Inferior parietal cortex (tissue), 1 donor: Measurements from ENCODE around the gene ACOT13.
"Not testable (repeated sequence)": the region's sequence is repeated elsewhere in the genome, so short reads cannot be mapped to it uniquely, and the experiment has no call there.

ENCODE experiments used
- DNase-seq: peaks from one replicate; pipeline ENCODE4 v3.0.0-alpha.2; 2016; ENCODE audit errors: extremely low spot score

Gene ACOT13

DNA sequence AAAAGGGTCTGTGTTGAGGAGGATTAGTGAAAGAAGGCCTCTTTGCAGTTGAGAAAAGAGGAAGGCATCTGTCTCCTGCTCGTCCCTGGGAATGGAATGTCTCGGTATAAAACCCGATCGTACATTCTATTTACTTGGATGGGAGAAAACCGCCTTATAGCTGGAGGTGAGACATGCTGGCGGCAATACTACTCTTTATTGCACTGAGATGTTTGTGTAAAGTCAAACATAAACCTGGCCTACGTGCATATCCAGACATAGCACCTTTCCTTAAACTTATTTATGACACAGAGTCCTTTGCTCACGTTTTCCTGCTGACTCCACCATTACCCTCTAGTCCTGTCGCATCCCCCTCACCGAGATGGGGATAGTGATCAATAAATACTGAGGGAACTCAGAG is 4.6 kb upstream of the ACOT13 start:
- DNase-seq = no peak

DNA sequence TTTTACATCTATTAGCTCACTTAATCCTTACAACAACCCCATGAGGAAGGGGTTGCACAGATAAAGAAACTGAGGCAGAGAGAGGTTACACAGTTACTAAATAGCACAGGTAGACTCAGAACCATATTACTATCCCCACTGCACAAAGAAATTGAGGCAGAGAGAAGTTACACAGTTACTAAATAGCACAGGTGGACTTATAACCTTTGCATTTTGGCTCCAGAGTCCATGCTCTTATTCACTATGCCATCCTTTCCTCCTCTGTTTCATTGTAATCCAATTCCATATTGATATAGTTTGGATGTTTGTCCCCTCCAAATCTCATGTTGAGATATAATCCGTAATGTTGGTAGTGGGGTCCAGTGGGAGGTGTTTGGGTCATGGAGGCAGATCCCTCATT is 3.7 kb upstream of the ACOT13 start:
- no peak for DNase-seq

DNA sequence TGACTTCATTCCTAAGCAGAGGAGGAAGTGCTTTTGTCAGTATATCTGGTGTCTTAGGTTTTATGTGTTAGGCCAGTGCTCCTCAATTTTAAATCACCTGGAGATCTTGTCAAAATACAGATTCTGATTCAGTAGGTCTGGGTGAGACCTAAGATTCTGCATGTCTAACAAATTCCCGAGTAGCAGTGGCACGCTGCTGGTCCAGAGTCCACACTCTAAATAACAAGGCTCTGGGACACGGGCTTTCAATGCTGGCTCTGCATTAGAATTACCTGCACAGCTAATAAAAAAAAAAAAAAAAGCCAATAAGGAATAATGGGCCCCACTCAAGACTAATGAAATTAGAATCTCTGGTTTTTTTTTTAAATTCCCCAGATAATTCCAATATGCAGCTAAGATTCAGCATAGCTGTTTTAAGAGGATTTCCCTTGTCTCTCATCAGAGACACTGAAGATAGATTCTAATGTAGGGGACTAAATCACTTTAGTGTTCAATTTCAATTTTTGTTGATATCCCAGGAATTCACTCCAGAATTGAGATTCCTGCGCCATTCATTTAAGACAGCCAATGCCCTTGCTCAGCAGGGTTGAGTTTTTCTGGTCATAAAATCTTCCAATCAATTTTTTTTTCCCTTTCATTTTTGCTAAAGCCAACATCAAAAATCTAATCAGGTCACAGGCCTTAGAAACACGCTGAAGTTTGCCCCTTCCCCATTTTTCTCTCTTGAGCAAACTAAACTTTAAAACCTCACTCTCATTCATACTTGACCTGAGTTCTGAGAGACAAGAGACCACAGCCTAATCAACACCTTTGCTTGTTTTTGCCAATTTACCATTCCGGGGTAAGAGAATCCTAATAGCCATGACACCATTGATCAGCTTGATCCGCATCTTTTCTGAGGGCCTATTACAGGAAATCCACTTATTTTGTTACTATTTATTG is 2.6 kb upstream of the ACOT13 start:
- DNase-seq = no peak

DNA sequence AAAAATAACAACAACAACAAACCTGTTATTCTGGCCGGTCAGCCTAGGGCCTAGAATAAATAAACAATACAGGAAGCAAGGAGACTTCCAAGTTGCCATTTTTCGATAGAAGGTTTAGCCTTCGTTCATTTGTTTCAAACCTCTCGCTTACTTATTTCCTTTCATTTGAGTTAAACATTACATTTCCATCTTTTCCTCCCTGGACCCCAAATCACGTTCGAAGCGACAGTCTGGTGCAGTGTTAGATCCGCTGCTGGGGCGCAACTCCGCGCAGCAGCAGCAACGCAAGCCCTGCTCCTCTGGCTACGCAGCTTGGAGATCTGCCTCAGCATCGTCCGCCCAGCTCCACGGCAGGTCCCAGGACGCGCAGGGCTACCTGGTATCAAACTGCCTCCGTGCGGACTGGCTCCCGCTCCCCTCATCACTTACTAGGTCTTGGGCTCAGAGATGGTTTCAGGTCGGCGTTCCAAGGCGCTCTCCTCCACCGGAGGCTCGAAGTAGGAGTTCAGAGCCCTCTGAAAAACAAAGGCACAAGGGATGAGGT is 708 bp upstream of the ACOT13 start:
- DNase-seq = peak; percentile 19

DNA sequence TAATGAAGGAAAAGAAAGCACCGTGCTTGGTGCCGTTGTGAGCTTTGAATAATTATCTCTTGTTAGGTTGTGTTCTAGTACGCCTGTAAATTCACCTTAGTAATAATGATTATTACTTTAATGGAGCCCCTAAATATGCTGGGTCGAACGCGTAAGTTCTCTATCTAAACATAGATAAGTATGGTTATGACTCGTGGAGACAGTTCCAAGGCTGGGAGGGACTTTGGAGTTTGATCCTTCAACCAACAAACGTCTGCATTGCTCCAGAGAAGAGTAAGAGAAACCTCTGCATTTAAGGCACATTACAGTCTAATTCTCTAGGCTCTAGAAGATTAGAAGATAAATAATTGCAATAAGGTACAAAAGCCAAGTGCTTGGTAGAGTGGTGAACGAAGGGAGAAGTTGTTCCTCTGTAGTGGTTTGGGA is 514 bp downstream of the ACOT13 start:
- peak; percentile 34 for DNase-seq

DNA sequence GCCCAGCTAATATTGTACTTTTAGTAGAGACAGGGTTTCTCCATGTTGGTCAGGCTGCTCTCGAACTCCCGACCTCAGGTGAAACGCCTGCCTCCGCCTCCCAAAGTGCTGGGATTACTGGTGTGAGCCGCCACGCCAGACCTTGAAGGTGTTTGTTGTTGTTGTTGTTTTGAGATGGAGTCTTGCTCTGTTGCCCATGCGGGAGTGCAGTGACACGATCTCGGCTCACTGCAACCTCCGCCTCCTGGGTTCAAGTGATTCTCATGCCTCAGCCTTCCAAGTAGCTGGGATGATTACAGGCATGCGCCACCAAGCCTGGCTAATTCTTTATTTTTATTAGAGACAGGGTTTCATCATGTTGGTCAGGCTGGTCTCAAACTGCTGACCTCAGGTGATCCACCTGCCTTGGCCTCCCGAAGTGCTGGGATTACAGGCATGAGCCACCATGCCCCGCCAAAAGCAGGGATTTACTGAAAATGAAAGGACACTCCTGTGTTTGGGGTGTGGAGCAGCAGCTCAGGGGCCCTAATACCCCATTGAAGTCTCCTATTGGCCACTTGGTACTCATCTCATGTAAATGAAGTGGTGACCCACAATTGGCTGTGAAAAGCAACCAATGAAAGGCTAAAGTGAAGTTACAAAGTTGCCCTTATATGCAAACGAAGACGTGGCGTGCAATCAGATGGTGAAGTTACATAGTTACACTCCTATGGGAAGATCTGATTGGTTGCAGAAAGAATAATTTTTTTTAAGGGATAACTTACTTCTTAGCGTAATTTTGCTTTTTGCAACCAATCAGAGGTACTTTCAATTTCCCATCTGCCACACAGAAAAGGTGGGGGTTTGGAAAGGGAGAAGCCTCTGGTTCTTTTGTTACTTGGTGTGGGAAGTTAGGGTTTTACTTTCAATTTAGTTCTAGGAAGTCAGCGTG is 1.5 kb downstream of the ACOT13 start:
- DNase-seq = peak; percentile 52

DNA sequence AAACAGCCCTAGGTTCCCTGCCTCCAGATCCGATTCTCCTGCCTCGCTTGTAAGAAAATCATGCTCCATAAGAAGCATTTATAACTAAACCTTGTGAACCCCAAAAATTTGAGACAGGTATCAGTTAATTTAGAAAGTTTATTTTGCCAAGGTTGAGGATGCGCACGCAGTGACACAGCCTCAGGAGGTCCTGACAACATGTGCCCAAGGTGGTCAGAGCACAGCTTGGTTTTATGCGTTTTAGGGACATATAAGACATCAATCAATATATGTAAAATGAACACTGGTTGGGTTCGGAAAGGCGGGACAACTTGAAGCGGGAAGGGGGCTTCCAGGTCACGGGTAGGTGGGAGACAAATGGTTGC is 2.1 kb downstream of the ACOT13 start:
- no peak for DNase-seq

DNA sequence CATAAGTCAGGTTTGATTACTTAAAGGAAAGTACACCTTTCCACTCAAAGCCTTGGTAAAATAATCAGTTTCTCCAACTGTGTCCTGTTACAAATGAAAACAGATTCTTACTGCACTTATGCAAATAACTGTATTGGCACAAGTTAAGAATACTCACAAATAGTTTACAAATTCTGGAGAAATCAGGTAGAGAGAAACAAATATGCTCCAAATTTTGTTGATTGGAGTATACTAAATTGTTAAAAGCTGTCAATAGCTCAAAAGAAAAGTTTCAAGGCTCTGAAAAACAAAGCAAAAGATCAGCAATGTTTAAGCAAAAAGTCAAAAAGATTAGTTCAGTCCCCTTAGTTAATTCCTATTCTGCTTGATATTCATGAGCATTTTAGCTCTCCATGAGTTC is 3.6 kb downstream of the ACOT13 start:
- not testable (repeated sequence) for DNase-seq

DNA sequence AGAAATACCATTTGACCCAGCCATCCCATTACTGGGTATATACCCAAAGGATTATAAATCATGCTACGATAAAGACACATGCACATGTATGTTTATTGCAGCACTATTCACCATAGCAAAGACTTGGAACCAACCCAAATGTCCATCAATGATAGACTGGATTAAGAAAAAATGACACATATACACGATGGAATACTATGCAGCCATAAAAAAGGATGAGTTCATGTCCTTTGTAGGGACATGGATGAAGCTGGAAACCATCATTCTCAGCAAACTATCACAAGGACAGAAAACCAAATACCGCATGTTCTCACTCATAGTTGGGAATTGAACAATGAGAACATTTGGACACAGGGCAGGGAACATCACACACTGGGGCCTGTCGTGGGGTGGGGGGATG is 4.2 kb downstream of the ACOT13 start:
- not testable (repeated sequence) for DNase-seq

DNA sequence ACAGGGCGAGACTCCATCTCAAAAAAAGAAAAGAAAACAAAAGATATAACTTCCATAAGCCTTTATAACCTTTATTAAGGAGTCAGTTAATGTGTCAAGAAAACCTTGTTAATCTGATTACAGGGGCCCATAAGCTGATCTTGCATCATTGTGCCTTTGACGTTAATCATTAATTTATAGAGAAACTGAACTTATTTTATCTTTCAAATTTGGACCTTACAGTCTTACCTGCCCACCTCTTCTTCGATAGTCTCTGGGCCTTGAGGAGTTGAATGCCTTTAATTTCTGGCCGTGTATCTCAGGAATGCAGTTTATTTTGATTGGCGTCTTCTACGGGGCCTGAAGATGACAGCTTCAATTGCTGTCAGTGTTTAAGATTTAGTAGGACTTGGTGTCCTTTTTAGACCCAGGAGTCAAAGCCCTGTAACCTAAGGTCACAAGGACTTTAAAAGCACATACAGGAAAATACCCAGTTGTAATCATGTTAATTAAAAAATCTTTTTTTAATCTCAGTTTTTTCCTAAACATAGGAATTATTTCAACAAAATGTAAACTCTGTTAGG is 5.8 kb downstream of the ACOT13 start:
- no peak for DNase-seq

DNA sequence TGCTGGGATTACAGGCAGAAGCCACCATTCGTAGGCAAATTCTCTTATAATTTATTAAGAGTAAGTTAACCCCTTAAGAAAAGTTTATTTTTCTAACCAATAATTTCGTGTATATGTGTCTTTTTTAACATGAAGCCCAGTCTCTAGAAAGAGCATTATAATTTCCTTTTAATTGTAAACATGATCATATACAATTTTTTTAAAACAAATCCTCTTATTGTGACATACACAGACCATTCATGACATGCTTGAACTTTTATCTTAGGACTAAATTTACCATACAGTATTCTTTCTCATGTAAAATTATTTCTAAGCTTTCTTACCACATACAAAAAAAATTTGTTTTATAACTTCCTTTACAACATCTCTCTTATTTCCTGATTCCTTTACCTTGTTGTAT is 6.7 kb downstream of the ACOT13 start:
- DNase-seq = no peak

DNA sequence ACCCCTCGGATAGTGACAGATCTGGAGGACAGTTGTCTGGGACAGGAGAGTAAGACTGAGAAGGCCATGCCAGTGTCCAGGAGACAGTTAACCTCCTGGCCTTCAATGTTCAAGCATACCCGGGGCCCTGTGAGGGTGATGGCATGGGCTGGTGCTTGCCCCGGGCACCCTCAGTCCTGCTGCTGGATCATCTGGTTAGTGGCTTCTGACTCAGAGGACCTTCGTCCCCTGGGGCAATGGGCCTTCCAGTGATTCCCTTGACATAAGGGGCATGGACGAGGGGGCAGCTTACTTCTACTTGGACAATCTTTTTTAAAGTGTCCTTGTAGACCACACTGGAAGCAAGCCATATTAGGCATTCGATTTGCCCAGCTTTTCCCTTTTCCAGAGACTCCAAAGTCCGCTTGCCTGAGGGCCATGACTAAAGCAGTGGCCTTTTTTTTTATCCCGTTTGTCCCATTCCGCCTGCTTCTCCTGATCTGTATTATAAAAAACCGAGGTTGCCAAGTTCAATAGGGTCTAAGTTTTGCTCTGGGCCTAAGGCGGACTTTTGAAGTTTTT is 12.0 kb downstream of the ACOT13 start:
- DNase-seq = not testable (repeated sequence)

DNA sequence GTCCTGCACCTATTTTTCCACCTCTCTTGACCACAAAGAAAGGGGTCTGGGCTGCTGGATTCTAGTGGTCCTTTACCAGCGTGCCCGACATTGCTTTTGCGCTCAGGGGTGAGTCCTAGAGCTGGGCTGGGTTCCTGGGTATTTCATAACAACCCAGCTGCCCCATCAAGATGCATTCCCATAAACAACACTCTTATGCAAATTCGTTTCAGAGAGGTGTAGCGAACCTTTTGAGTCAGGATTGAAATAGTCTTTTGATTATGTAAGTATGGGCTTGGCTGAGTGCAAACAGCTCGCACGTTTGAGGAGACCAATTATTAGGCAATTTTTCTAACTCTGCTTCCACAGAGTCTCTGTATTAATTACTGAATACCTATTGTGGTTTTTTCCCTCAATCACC is 13.7 kb downstream of the ACOT13 start:
- DNase-seq = no peak

DNA sequence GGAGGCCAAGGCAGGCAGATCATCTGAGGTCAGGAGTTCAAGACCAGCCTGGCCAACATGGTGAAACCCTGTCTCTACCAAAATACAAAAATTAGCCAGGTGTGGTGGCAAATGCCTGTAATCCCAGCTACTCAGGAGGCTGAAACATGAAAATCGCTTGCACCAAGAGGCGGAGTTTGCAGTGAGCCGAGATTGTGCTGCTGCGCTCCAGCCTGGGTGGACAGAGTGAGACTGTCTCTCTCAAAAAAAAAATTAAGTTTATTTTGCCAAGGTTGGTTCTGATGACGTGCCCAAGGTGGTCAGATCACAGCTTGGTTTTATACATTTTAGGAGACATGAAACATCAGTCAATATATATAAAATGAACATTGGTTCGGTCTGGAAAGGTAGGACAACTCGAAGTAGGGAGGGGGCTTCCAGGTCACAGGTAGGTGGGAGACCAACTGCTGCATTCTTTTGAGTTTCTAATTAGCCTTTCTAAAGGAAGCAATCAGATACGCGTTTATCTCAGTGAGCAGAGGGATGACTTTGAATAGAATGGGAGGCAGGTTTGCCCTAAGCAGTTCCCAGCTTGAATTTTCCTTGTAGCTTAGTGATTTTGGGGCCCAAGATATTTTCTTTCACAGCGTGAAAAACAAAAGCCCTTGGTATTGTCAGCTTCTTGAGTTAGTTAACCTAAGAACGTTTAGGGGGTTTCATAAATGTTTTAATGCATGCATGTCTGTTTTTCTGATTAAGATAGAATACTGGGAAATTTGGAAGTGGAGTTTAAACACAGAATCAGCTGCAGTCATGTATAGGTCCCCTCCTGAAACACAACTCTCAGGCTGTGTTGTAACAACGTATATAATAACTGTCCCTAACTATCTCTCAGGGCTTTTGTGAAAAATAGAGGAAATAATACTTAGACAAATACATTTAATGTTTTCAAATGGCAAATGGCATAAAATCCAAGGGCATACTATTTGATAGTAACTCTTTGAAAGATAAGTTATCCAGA is 16.7 kb downstream of the ACOT13 start:
- DNase-seq = no peak

DNA sequence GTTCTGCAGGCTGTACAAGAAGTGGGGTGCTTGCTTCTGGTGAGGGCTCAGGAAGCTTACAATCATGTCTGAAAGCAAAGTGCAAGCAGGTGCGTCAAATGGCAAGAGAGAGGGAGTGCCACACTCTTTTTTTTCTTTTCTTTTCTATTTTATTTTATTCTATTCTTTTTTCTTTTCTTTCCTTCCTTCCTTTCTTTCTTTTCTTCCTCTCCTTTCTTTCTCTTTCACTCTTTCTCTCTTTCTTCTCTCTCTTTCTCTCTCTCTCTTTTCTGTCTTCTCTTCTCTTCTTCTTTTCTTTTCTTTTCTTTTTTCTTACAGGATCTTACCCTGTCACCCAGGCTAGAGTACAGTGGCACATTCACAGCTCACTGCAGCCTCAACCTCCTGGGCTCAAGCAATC is 19.5 kb downstream of the ACOT13 start:
- no peak for DNase-seq

DNA sequence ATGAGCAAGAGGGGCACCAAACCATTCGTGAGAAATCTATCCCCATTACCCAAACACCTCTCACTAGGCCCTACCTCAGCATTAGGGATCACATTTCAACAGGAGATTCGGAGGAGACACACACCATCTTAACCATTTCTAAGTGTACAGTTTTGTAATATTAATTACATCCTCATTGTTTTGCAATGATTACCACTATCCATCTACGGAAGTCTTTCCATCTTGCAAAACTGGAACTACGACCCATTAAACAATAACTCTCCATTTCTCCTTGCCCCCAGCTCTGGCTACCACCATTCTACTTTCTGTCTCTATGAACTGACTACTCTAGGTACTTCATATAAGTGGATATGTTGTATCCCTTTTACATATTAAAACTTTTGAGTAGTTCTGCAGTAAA is 20.1 kb downstream of the ACOT13 start:
- DNase-seq = no peak

DNA sequence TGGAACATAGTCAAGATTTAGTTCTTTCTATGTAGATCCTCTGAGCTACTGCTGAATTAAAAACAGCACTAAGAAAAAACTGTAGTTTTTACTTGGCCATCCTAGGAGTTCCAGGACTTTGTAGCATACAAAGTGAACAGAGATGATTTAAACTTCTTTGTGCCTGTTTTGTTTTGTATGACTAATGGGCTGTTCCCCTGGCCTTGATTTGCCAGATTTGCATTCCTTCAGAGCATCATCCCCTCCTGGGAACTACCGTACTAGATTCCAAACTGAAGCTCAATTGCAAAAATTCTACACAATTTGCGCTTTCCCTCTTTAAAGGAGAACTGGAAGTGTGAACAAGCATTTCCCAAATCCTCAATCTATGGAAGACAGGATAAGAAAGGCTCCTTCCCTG is 23.1 kb downstream of the ACOT13 start:
- DNase-seq = no peak

DNA sequence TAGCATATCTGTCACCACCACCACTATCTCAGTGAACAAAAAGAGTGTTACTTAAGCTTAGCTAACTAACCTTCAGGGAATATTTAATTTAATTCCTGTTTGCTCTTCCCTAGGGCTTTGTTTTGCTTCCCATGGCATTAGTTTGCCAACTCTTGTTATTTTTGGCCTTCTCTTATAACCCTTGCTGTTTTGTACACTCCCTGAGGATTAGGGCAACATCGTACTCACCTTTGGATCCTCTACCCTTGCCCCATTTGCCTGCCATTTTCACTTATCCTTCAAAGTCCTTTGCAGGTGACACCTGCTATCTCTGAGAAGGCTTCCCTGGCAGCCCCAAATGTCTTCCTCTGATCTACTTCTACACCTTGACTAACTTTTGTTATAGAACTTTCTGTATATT is 23.7 kb downstream of the ACOT13 start:
- no peak for DNase-seq

DNA sequence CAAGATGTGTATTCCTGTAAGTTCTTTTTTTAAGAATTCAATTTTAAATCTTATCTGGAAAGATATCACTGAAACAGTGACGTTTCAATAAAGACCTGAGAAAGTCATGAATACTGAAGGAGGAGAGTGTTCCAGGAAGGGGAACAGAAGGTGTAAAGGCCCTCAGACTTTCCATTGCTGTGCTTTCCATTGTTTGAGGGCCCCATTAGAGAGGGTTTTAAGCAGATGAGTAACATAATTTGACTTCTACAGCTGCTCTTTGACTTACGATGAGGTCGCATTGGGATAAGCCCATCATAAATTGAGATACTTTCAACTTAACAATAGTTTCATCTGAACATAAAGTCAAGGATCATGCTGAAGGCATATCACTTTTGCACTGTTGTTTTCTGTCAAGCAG is 24.7 kb downstream of the ACOT13 start:
- DNase-seq = no peak

DNA sequence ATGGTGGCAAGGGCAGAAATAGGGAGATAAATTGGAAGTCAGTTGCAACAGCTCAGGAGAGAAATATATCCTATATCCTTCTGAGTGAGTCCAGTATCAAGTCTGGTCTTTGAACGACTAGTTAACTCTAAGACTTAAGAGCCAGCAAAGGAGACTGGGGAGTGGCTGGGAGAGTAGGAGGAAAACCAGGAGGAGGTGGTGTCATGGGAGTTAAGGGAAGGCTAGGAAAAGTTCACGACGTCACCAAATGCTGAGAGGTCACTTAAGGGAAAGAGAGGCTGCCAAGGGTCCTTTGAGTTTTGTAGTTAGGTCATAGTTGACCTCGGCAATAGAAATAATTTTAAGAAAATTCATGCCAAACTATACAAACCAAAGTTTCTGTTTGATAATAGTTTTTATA is 25.1 kb downstream of the ACOT13 start:
- no peak for DNase-seq

DNA sequence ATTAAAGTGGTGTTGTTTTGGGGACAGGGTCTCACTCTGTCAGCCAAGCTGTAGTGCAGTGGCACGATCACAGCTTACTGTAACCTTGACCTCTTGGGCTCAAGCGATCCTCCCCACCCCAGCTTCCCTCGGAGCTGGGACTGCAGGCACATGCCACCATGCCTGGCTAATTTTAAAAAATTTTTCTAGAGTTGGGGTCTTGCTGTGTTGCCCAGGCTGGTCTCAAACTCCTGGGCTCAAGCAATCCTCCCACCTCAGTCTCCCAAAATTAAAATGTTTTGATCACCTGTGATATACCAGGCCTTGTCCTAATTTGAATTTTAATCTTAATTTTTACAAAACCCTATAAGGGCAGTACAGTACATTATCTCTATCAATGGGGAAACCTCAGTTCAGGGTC is 25.5 kb downstream of the ACOT13 start:
- no peak for DNase-seq
